ENCODE results near the gene RASSF5.

GRCh38 chr1:206604861-206605260 is 97.5 kb downstream of the RASSF5 start:
- TF ChIP-seq SMAD5 (IDR thresholded peaks at IDR 0.05; ENCODE audit: low read depth): no peak
- no peak for TF ChIP-seq CTCF (IDR thresholded peaks at IDR 0.05 in 2 of 3, conservative IDR thresholded peaks at IDR 0.05 in 1 of 3; ENCODE audit: control insufficient read depth in 2 of 3, extremely low read depth in 1 of 3, insufficient read depth in 1 of 3, low read depth in 3 of 3, low read length in 3 of 3)
- TF ChIP-seq RAD21 (IDR thresholded peaks at IDR 0.05; ENCODE audit: insufficient read depth, low read depth, low read length): no peak
- TF ChIP-seq EZH2 (IDR thresholded peaks at IDR 0.05; ENCODE audit: borderline replicate concordance, control insufficient read depth, low read depth, low read length): no peak
- TF ChIP-seq CHD4 (IDR thresholded peaks at IDR 0.05): no peak
- no peak for TF ChIP-seq JUNB (IDR thresholded peaks at IDR 0.05)
- TF ChIP-seq NRF1 (conservative IDR thresholded peaks at IDR 0.05; ENCODE audit: low read depth, low read length): no peak
- no peak for TF ChIP-seq RUNX3 (IDR thresholded peaks at IDR 0.05; ENCODE audit: low read length)
- TF ChIP-seq RCOR1 (conservative IDR thresholded peaks at IDR 0.05; ENCODE audit: low read depth, low read length): no peak
- no peak for TF ChIP-seq POLR2AphosphoS5 (IDR thresholded peaks at IDR 0.05; ENCODE audit: low read length)
- TF ChIP-seq CEBPB (IDR thresholded peaks at IDR 0.05; ENCODE audit: borderline replicate concordance in 1 of 2, low read depth in 2 of 2, low read length in 2 of 2): no peak
- TF ChIP-seq MYC (IDR thresholded peaks at IDR 0.05; ENCODE audit: insufficient read depth, insufficient read length, insufficient replicate concordance, low read length, severe bottlenecking): no peak
